CD4-positive, alpha-beta T cell treated with Interferon gamma for 1 hour (primary cell): ENCODE data around the gene ARMC3.
A peak's percentile ranks its signal among the peaks of the same experiment; 100 is the strongest.
"Not testable (repeated sequence)": the region's sequence is repeated elsewhere in the genome, so short reads cannot be mapped to it uniquely, and the experiment has no call there.

Source experiments
- DNase-seq: peaks from one replicate; pipeline ENCODE4 v3.0.0-alpha.2; 2020

ARMC3 gene

DNA sequence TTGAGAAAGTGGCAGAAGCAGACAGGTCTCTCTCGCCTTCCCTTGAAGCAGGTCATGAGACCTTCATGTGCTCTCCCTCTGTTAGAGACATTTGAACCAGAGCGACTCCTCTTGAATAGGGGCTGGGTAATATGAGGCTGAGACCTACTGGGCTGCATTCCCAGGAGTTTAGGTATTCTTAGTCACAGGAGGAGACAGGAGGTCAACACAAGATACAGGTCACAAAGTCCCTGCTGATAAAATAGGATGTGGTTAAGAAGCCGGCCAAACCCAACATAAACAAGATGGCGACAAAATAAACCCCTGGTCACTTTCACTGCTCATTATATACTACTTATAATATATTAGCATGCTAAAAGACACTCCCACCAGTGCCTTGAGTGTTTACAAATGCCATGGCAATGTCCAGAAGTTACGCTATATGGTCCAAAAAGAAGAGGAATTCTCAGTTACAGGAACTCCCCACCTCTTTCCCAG is 124.0 kb downstream of the ARMC3 start:
- no peak for DNase-seq

DNA sequence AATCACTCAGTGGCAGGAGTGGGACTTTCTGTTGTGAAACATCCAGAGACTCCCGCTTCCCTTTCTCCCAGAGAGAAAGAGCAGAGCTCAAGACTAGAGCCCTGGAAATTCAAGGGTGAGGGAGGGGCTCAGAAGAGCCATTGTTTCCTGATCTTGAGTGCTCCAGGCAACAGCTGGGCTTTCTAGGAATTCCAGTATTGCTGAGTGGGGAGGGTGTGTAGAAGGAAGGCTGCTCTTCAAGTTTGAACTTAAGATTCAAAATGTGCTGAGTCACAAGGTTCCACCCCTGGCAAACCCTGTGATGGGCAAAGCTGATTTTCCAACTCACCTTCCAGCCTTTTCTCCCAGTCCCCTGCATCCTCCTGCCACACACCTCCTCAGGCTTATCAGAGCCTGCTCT is 125.2 kb downstream of the ARMC3 start:
- DNase-seq = no peak

DNA sequence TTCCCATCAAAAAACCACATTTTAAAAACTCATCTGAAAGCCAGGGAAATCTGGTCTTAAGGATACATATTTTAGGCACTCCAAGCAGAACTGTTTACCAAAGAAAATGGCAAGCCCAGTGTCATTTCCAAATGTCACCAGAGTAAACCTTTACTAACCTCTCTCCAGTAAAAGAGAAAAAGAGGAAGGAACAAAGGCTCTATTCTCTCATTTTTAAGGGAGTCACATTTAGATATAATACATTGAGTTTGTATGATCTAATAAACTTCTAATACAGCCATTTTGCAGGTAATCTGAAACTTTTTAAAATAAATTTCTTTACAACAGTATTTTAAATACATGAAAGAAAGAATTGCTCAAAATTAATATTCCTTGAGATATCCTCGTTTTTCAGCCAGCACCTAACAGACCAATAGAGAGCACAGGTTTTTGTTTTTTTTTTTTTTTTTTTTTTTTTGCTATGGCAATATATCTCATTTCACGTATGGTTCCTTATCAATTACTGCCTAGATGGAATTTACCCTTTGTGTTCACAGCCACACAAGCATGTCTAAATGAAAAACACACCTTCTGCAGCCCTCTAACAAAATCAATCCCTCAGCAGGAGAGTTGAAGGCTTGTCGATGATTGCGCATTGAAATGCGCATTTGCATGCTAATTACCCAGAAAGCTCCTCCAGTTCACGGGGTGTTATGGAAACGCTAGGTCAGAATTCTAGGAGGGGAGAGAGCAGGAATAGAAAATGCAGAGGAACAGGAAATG is 127.8 kb downstream of the ARMC3 start:
- DNase-seq = no peak

GRCh38 chr10:23056186-23056579 is 128.3 kb downstream of the ARMC3 start:
- no peak for DNase-seq

DNA sequence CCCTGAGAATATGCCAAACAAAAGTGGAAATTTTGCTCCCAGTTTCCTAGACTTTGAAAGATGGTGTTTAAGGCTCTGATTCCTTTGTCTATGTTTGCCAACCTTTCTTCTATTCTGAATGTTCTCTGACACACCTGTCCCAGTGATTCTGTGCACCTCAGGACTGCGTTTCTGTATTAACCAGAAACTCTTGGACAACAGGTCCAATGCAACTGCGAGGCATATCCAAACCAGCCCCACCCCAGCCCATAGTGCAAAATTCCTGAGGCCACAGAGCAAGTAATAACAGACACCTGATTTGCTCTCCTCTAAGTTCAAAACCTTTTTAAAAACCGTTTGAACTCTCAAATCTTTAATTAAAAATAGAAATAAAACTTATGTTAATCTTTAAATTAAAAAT is 130.5 kb downstream of the ARMC3 start:
- no peak for DNase-seq

DNA sequence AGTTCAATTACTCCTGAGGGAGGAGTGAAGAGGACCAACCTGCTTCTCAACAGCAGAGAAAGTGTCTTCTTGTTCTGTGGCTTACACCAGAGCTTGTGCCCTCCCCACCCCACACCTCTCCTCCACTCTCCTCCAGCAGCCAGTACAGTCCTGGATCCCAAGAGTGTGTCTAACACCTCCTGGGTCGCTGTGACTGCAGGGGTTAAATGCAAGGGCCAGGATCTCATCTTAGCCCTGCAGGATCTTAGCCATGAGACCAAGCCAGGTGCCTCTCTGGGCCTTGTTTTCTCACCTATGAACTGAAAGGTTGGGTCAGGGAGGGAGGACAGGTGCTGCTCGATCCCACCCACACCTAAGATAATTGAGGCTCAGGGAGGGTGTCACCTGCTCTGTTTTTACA is 133.1 kb downstream of the ARMC3 start:
- DNase-seq = no peak

DNA sequence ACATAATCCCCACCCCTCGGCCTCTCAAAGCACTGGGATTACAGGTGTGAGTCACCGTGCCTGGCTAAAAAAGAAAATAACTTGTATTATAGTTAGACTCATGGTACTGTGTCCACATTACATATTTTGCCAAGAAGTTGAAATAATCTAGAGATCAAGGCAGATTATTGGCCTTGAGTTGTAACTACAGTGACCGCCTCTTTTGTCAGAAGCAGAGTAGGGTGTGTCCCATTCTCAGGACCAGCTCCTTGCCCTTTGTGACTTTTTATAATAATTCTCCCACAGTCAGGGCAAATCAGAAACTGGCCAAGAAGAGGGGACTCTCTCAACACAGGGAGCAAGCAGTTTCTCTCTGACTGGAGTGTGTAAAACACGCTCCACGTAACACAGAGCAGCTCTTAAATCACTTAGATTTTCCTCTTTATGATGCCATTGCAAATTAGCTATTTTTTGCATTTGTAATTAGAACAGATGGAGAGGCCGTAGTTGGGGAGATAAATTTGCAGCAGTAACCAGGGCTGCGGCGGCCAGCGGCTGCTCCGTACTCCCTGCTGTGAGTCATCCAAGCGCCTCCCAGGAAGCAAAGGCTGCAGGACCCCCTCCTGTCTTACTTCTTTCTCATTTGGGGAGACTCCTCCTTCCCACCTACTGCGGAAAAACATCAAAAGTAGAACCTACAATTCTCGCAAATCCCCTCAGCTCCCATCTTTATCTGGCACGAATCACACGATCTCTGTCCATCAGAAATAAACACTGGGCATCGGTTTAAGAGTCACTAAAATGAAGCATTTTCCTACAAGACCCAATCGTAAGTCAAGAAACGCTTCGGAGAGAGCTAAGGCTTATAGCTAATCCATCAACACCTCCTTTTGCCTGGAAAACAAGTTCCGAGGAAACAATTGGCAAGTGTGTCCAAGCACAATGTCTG is 135.5 kb downstream of the ARMC3 start:
- no peak for DNase-seq

GRCh38 chr10:23063973-23064812 is 136.3 kb downstream of the ARMC3 start:
- DNase-seq = no peak

DNA sequence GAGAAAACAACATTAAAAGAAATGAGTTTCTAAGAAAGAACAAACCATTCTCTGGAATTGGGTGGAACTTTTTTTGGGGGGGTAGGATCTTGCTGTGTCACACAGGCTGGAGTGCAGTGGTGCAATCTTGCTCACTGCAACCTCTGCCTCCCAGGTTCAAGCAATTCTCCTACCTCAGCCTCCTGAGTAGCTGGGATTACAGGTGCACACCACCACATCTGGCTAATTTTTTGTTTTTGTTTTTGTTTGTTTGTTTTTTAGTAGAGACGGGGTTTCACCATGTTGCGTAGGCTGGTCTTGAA is 136.9 kb downstream of the ARMC3 start:
- DNase-seq = not testable (repeated sequence)

- no peak for DNase-seq
Measured at GRCh38 chr10:23065181-23065948, 137.5 kb downstream of the ARMC3 start.

DNA sequence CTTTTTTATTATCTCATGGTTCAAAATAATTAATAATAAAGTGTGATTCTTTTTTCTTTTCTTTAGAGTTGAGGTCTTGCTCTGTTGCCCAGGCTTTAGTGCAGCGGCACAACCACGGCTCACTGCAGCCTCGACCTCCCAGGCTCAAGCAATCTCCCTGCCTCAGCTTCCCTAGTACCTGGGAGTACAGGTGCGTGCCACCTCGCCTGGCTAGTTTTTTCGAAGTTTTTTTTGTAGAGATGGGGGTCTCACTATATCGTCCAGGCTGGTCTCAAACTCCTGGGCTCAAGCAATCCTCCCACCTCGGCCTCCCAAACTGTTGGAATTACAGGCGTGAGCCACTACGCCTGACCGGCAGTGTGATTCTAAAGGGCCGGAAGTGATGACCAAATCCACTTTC is 139.5 kb downstream of the ARMC3 start:
- DNase-seq = no peak

GRCh38 chr10:23067939-23068775 is 140.3 kb downstream of the ARMC3 start:
- peak; percentile 42 for DNase-seq

DNA sequence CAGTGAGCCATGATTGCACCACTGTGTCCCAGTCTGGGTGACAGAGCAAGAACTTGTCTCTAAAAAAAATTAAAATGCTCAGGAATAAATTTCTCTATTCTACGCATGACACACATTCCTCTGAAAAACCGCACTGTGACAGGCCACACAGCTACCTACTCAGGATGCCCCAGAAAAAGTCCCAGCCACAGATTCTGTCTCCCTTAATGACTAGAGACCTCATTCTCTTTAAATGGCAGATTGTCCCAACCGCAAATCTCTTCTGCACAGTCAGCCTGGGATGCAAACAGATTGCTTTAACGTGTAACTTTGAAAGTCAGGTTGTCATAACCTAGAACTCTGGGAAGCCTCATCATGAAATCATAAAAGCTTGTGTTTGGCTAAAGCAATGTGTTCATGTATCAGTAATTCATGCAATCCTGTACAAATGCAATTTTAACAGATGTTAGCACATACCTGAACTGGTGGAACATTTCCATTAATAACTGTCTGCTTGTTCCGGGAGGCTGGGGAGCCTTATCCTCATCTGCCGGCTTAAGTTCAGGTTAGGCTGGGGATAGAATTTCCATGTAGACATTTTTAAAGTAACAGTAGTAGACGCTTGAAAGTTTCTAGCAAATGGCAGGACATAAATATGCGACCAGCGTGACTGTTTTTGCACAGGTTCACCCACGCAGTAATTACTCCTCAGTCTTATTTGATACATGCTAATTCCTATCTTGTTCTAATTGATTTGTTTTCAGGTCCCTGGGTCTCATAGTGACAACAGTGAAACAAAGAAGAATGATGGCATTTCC is 141.4 kb downstream of the ARMC3 start:
- no peak for DNase-seq

DNA sequence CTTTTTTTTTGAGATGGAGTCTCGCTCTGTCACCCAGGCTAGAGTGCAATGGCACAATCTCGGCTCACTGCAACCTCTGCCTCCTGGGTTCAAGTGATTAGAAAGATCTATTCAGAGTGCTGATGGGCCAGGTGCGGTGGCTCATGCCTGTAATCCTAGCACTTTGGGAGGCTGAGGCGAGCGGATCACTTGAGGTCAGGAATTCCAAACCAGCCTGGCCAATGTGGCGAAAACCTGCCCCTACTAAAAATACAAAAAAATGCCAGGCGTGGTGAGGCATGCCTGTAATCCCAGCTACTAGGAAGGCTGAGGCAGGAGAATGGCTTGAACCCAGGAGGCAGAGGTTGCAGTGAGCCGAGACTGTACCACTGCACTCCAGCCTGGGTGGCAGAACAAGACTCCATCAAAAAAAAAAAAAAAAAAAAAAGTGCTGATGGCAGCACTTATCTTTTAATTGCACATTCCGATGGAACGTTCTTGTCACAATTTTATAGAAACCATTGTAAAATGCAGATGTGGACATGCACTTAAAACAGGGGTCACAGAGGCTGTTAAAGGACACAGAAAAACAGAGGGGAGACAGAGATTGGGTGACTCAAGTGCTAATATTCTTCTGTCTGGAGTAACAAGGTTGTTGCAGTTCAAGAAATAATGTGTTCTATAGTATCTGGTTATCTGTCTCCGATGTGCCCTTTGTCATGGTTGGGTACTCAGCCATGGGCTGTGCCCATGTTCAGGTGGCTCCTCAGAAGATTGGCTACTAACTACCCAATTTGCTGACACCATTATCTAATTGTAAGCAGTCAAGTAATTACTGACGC is 142.4 kb downstream of the ARMC3 start:
- not testable (repeated sequence) for DNase-seq

- DNase-seq = no peak
Measured at GRCh38 chr10:23070913-23071218, 143.0 kb downstream of the ARMC3 start.

DNA sequence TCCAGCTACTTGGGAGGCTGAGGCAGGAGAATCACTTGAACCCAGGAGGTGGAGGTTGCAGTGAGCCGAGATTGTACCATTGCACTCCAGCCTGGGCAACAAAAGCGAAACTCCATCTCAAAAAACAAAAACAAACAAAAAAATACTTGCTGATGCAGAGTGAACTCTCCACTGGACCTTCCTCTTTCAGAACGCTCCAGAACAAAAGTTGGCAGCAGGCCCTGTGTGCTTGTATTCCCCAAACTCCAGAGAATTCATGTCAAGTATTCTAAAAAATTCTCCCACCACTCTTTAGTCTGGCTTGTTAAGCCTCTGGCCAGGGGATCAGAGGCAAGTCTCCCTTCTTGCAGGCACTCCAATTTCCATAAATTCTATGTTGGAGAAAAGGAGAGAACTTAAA is 144.7 kb downstream of the ARMC3 start:
- not testable (repeated sequence) for DNase-seq

DNA sequence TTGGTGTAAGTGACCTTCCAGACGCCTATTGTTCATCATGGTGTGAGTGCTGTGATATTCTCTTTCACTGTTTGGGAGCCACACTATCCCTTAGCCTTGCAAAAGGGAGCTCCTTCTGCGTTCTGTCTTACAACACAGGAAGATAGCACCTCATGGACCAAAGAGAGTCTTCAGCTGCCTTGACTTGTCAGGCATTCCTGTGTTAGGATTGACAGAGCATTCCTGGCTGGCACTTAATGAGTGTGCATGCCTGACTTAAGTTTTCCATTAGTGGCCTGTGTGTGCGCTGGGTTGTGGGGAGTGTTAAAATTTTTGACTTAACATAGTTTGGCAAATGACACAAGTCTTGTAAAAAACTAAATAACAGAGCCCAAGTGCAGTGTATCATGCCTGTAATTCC is 145.7 kb downstream of the ARMC3 start:
- no peak for DNase-seq

GRCh38 chr10:23075672-23076071 is 147.8 kb downstream of the ARMC3 start:
- DNase-seq = no peak

GRCh38 chr10:23078114-23078513 is 150.3 kb downstream of the ARMC3 start:
- DNase-seq = no peak

DNA sequence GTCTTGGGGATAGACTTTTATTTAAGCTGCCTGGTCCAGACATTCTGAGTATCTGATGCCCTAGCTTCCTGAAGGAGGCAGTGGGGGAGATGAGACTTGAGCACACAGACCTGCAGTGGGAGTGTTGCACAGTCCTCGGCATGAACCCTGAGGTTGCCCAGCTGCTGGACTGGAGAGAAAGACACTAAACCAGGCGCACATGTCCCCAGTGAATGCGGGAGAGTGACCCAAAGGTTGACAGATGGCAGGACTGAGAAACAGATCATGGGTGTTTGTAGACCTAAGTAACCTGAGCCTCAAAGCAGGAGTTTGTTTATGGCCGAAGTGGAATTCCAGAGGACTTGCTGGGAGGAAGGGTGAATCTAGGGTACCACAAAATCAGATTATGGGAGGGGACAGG is 151.8 kb downstream of the ARMC3 start:
- DNase-seq = no peak
